Stomach (tissue), 4 donors: ENCODE data around the gene PCDH9.

Experiments used
- CTCF ChIP-seq, 7 experiments: fragments of 450-650 bp in 4 of 7; fragments of 200-600 bp in 3 of 7; sonication (generic) in 3 of 7; IDR thresholded peaks; one replicate each; pipeline ENCODE4 v1.5.1; 2016 to 2019; ENCODE audit warnings: antibody characterized with exemption in 7 of 7, control low read depth in 2 of 7, mild to moderate bottlenecking in 1 of 7
- EP300 ChIP-seq: sonication (generic); formaldehyde crosslinking; IDR thresholded peaks from one replicate; pipeline ENCODE4 v1.6.1; 2017; ENCODE audit warnings: antibody characterized with exemption
- POLR2AphosphoS5 ChIP-seq, 3 donors: sonication (generic); formaldehyde crosslinking; IDR thresholded peaks; one replicate each; pipeline ENCODE4 v1.6.1; 2016; ENCODE audit warnings: antibody characterized with exemption in 3 of 3

- no peak for TF ChIP-seq CTCF (IDR thresholded peaks at IDR 0.05)
- TF ChIP-seq EP300: no peak
- no peak for TF ChIP-seq POLR2AphosphoS5 (IDR thresholded peaks at IDR 0.05)
Observed at GRCh38 chr13:66469745-66470144, 760.4 kb downstream of the PCDH9 start.
